Stimulated activated naive CD8-positive, alpha-beta T cell treated with anti-CD3 and anti-CD28 coated beads, Interleukin-15, Interleukin-2, amounts not matched to agents 100 U/mL and 50 U/mL, for 24 hours (primary cell): ENCODE measurements around the gene PNMA1.

Source experiments
- ATAC-seq: fragments of 150-1000 bp; cut with Tn5 transposase; one replicate; pipeline ENCODE4 v1.10.0; 2021
- DNase-seq: peaks from one replicate; pipeline ENCODE4 v3.0.0; 2021

The PNMA1 gene

GRCh38 chr14:73736842-73737241 lies 22.7 kb upstream of the PNMA1 start:
- ATAC-seq (no peak), DNase-seq (no peak)

GRCh38 chr14:73732006-73732405 lies 17.8 kb upstream of the PNMA1 start:
- ATAC-seq (no peak), DNase-seq (no peak)

- ATAC-seq = no peak
- DNase-seq = no peak
These were observed 16.9 kb upstream of the PNMA1 start for GRCh38 chr14:73731111-73731510.

GRCh38 chr14:73729556-73730265 lies 15.5 kb upstream of the PNMA1 start:
- ATAC-seq (no peak), DNase-seq (no peak)

GRCh38 chr14:73728717-73729330 lies 14.6 kb upstream of the PNMA1 start:
- DNase-seq = peak; percentile 93

GRCh38 chr14:73727166-73727565 lies 13.0 kb upstream of the PNMA1 start:
- no peak for ATAC-seq
- no peak for DNase-seq

More at GRCh38 chr14:73728717-73729330, 14.6 kb upstream of the PNMA1 start:
- peak; percentile 86 for ATAC-seq

- DNase-seq (no peak), ATAC-seq (no peak)
These were observed 12.1 kb upstream of the PNMA1 start for GRCh38 chr14:73726025-73726961.

- peak; percentile 42 for ATAC-seq
- DNase-seq = no peak
These were observed 11.2 kb upstream of the PNMA1 start for GRCh38 chr14:73725116-73726024.

GRCh38 chr14:73724696-73725095 lies 10.5 kb upstream of the PNMA1 start:
- ATAC-seq (no peak), DNase-seq (no peak)

GRCh38 chr14:73723797-73724661 lies 9.8 kb upstream of the PNMA1 start:
- DNase-seq = no peak
- ATAC-seq = no peak

- no peak for ATAC-seq
These were observed 9.2 kb upstream of the PNMA1 start for GRCh38 chr14:73723406-73723796.

GRCh38 chr14:73722581-73722980 lies 8.4 kb upstream of the PNMA1 start:
- ATAC-seq = no peak
- no peak for DNase-seq

More at GRCh38 chr14:73723406-73723796, 9.2 kb upstream of the PNMA1 start:
- no peak for DNase-seq

GRCh38 chr14:73721101-73721821 lies 7.1 kb upstream of the PNMA1 start:
- ATAC-seq = no peak
- no peak for DNase-seq

- no peak for ATAC-seq
- no peak for DNase-seq
These were observed 6.5 kb upstream of the PNMA1 start for GRCh38 chr14:73720636-73721035.

GRCh38 chr14:73719791-73720190 lies 5.6 kb upstream of the PNMA1 start:
- no peak for ATAC-seq
- no peak for DNase-seq

GRCh38 chr14:73719361-73719760 lies 5.2 kb upstream of the PNMA1 start:
- no peak for ATAC-seq
- no peak for DNase-seq

GRCh38 chr14:73718418-73719251 lies 4.5 kb upstream of the PNMA1 start:
- DNase-seq (no peak), ATAC-seq (no peak)

GRCh38 chr14:73717711-73718417 lies 3.7 kb upstream of the PNMA1 start:
- no peak for DNase-seq
- no peak for ATAC-seq

GRCh38 chr14:73717266-73717665 lies 3.1 kb upstream of the PNMA1 start:
- no peak for DNase-seq

More at GRCh38 chr14:73717266-73717665, 3.1 kb upstream of the PNMA1 start:
- ATAC-seq = no peak
